ENCODE measurements around the gene GRIN3B.
A peak's percentile ranks its signal among the peaks of the same experiment; 100 is the strongest.
"Not testable (repeated sequence)": the region's sequence is repeated elsewhere in the genome, so short reads cannot be mapped to it uniquely, and the experiment has no call there.

Gene GRIN3B

DNA sequence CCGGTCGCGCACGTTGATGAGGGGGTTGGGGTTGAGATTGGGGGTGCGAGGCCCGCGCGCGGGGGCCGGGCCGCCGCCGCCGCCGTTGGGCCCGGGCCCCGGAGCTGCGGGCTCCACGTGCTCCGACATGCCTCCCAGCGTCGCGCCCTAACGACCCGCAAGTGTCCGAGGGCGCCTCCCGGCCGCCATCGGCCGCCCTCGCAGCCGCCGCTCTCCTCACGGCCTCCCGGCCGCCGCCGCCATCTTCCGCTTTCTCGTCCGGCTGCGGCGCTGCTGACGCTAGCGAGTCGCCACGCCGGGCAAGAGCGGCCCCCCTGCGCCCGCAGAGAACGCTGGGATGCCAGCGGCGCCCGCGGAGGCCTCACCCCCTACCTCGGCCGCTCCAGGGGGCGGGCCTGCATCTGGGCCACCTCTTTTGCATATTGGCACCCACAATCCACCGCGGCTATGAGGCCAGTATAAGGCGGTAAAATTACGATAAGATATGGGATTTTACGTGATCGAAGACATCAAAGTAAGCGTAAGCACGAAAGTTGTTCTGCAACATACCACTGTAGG is 20.7 kb downstream of the GRIN3B start, which contains the start of gene TMEM259:
TMEM259 (minus strand) TSS at position 256 of the 558 bp plus-strand sequence; CDS start at position 129, 127 bp downstream.
- peak within 1 kb of the TSS; percentile 91 for H3K4me3 ChIP-seq (ENCODE audit: low read depth, low read length)
- peaks cover 7% of the 10 kb centered on the region for H3K36me3 ChIP-seq (ENCODE audit: control insufficient read depth, insufficient read depth, low read length)
- H3K9ac ChIP-seq (ENCODE audit: low read depth, low read length) = peak within 1 kb of the TSS; percentile 92
- H3K4me1 ChIP-seq (ENCODE audit: control insufficient read depth, insufficient read depth, low read length) = peaks cover 5% of the 10 kb centered on the region
- no peaks in the 10 kb centered on the region for H3K9me3 ChIP-seq (ENCODE audit: control insufficient read depth, insufficient read depth, low read length)
- no peaks in the 10 kb centered on the region for H3K27me3 ChIP-seq (ENCODE audit: control insufficient read depth, insufficient read depth, low read length)

DNA sequence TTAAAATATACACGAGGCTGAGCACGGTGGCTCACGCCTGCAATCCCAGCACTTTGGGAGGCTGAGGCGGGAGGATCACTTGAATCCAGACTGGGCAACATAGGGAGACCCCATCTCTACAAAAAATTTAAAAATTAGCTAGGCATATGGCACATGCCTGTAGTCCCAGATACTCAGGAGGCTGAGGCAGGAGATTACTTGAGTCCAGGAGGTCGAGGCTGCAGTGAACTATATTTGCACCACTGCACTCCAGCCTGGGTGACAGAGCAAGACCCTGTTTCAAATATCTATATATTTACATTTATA is 23.6 kb downstream of the GRIN3B start:
- not testable (repeated sequence) for H3K9me3 ChIP-seq (ENCODE audit: control insufficient read depth, insufficient read depth, low read length); H3K27me3 ChIP-seq (ENCODE audit: control insufficient read depth, insufficient read depth, low read length); H3K4me1 ChIP-seq (ENCODE audit: control insufficient read depth, insufficient read depth, low read length); H3K36me3 ChIP-seq (ENCODE audit: control insufficient read depth, insufficient read depth, low read length); H3K4me3 ChIP-seq (ENCODE audit: low read depth, low read length); H3K9ac ChIP-seq (ENCODE audit: low read depth, low read length)

DNA sequence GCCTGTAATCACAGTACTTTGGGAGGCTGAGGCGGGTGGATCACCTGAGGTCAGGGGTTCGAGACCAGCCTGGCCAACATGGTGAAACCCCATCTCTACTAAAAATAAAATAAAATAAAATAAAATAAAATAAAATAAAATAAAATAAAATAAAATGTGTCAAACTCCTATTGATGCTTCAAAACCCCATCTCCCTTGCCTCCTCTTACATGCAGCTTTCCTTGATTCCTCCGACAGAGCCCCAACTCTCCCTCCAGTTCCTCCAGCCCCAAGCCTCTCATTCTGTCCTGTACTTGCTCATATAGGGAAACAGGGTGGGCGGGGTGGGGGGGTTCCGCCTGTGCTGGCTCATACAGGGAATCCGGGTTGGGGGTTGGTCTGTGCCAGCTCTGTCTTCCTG is 24.9 kb downstream of the GRIN3B start:
- not testable (repeated sequence) for H3K27me3 ChIP-seq (ENCODE audit: control insufficient read depth, insufficient read depth, low read length); H3K9ac ChIP-seq (ENCODE audit: low read depth, low read length); H3K4me1 ChIP-seq (ENCODE audit: control insufficient read depth, insufficient read depth, low read length); H3K36me3 ChIP-seq (ENCODE audit: control insufficient read depth, insufficient read depth, low read length); H3K9me3 ChIP-seq (ENCODE audit: control insufficient read depth, insufficient read depth, low read length); H3K4me3 ChIP-seq (ENCODE audit: low read depth, low read length)

DNA sequence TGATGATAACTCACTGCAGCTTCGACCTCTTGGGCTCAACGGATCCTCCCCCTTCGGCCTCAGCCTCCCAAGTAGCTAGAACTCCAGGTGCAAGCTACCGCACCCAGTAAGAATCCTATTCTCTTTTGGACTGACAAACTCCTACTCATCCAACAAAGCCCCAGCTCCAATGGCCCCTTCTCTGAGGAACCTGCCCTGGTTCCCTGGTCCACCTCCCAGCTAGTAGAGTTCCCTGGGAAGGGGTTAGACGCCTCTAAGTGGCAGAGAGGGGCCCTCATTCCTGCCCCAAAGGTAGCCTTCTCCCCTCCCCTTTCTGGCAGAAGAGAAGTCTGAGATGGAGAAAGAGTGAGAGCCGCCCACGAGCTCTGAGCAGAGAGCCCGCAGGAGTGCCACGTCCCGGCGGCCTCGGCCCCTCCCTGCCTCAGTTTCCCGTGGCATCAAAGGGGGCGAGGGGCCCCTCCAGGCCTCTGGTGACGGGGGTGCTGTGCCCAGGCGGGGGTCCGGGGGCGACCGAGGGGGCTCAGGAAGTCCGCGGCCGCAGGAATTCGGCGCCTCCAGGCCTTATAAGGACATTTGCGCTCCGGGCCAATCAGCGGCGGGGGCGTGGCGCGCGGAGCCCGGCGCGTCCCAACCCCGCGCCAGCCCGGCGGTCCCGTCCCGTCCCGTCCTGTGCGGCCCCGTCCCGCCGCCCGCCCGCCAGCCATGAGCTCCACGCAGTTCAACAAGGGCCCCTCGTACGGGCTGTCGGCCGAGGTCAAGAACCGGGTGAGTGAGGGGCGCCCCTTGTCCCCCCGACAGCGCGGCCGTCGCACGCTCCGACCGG is 26.0 kb downstream of the GRIN3B start, which contains the start of gene CNN2:
CNN2 (plus strand) TSS at position 649 of the 823 bp plus-strand sequence; CDS start at position 703, 54 bp downstream.
- Histone ChIP-seq H3K9me3 (ENCODE audit: control insufficient read depth, insufficient read depth, low read length) (no peaks in the 10 kb centered on the region), H3K4me1 (ENCODE audit: control insufficient read depth, insufficient read depth, low read length) (no peaks in the 10 kb centered on the region), H3K27me3 (ENCODE audit: control insufficient read depth, insufficient read depth, low read length) (no peaks in the 10 kb centered on the region), H3K36me3 (ENCODE audit: control insufficient read depth, insufficient read depth, low read length) (peaks cover 6% of the 10 kb centered on the region), H3K9ac (ENCODE audit: low read depth, low read length) (peak within 1 kb of the TSS; percentile 92), H3K4me3 (ENCODE audit: low read depth, low read length) (peak within 1 kb of the TSS; percentile 83)

DNA sequence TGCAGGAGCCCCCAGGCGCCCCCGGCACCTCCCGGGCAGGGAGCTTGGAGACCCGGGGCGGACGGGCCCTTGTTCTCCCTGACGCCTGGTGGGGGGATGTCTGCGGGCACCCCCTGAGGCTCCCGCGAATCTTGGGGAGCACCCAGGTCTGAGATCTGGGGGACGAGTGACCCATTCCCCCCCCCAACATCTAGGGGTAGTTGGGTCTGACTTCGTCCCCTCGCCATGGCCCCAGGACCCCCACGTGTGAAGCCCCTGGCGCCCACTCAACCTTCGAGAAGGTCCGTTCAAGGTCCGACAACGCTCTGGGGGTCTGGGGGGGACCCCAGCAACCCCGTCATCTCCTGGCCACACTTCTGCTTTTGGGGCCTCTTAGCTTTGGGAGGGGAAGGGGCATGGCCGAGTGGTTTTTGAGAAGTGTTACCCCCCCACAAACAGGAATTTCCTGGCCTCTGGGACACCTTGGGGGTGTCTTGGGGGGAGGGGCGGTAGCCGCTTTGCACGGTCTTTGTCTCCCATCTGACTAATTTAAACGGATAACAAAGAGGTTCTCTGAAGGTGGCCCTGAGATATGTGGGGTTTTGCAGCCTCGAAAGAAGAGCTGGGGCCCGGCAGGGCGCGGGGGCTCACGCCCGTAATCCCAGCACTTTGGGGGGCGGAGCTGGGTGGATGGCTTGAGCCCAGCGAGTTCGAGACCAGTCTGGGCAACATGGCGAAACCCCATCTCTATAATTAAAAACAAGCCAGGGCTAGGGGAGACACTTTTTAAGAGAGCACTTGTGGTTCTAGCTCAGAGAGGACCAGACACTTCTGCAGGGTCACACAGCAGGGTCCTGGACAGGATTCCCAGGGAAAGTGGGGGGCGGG is 26.8 kb downstream of the GRIN3B start:
- Histone ChIP-seq H3K4me3 (ENCODE audit: low read depth, low read length) (peak overlapping the region; percentile 83), H3K9me3 (ENCODE audit: control insufficient read depth, insufficient read depth, low read length) (no peaks in the 10 kb centered on the region), H3K27me3 (ENCODE audit: control insufficient read depth, insufficient read depth, low read length) (no peaks in the 10 kb centered on the region), H3K4me1 (ENCODE audit: control insufficient read depth, insufficient read depth, low read length) (no peaks in the 10 kb centered on the region), H3K36me3 (ENCODE audit: control insufficient read depth, insufficient read depth, low read length) (peaks cover 9% of the 10 kb centered on the region), H3K9ac (ENCODE audit: low read depth, low read length) (peak overlapping the region; percentile 92)

DNA sequence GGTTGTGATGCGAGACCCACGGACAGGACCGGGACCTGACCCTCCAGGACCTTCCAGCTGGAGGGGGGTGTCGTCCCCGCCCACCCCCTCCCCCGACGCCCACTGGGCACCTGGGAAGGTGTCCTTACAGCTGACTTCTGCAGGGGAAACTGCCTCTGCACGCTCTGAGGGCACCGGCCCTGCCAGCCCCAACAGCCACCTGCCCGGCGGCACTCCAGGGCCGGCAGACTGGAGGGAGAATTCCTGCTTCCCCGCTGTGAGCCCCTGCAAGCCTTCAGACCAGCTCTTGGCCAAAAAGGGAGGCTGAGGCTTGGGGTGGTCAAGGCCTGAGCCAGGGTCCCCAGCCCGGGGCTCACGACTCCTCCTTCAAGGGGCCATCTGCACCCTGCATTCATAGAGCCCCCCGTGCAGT is 27.4 kb downstream of the GRIN3B start:
- peaks cover 15% of the 10 kb centered on the region for H3K36me3 ChIP-seq (ENCODE audit: control insufficient read depth, insufficient read depth, low read length)
- H3K4me1 ChIP-seq (ENCODE audit: control insufficient read depth, insufficient read depth, low read length) = no peaks in the 10 kb centered on the region
- H3K27me3 ChIP-seq (ENCODE audit: control insufficient read depth, insufficient read depth, low read length) = no peaks in the 10 kb centered on the region
- H3K4me3 ChIP-seq (ENCODE audit: low read depth, low read length) = peak overlapping the region; percentile 83
- H3K9me3 ChIP-seq (ENCODE audit: control insufficient read depth, insufficient read depth, low read length) = no peaks in the 10 kb centered on the region
- H3K9ac ChIP-seq (ENCODE audit: low read depth, low read length) = peak overlapping the region; percentile 92

DNA sequence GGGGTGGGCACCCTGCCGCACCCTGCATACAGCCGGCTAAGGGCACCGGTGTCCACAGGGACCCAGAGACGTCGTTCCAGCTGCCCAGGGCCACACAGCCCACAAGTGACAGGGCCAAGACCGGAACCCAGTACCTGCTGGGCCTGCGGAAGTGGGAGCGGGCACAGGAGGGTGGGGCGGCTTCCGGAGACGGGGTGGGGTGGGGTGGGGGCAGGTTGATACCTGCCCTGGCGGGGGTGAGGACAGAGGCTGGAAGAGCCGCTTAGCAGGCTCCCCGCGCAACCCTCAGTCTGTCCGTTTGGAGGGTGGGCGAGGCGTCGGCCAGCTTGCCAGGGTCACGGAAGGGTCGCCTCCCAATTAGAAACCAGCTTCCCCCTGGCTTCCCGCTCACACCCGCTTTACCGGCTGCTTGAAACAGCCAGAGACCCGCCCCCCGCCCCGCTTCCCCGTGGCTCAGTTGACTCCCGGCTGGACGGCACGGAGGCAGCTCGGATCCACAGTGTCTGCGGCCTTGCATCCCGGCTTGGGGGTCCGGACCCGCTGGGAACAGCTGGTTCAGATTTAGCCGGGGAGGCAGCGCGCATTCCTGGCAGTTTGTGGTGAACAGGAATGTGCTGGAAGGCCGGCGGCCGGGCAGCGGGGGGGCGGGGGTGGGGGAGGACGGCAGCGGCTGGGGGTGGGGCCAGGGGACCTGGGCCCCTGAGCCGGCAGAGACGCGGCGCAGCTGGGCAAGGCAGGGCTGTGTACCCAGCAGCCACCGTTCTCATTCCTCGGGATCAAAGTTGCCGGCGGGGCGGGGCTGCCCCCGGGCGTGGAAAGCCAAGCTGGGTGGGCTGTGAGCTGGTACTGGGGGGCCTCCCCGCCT is 28.1 kb downstream of the GRIN3B start:
- H3K9me3 ChIP-seq (ENCODE audit: control insufficient read depth, insufficient read depth, low read length) = no peaks in the 10 kb centered on the region
- H3K4me1 ChIP-seq (ENCODE audit: control insufficient read depth, insufficient read depth, low read length) = no peaks in the 10 kb centered on the region
- no peaks in the 10 kb centered on the region for H3K27me3 ChIP-seq (ENCODE audit: control insufficient read depth, insufficient read depth, low read length)
- peak overlapping the region; percentile 83 for H3K4me3 ChIP-seq (ENCODE audit: low read depth, low read length)
- peaks cover 19% of the 10 kb centered on the region for H3K36me3 ChIP-seq (ENCODE audit: control insufficient read depth, insufficient read depth, low read length)
- H3K9ac ChIP-seq (ENCODE audit: low read depth, low read length) = no peak overlapping the region

DNA sequence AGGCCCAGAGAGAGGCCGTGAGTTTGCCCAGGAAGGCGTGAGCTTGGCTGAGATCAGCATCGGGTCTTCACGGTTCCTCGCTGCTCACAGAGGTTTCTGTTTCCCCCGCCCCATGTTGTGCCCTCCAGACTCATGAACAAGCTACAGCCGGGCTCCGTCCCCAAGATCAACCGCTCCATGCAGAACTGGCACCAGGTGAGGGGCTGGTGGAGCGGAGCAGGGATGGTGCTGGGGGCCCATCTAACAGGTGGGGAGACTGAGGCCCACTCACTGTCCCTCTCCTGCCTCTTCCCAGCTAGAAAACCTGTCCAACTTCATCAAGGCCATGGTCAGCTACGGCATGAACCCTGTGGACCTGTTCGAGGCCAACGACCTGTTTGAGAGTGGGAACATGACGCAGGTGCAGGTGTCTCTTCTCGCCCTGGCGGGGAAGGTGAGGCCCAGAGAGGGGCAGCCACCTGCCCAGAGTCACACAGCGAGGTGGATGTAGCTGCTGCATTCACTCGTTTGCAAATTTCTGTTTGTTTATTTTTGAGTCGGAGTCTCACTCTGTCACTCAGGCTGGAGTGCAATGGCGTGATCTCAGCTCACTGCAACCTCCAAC is 32.1 kb downstream of the GRIN3B start:
- Histone ChIP-seq H3K9me3 (ENCODE audit: control insufficient read depth, insufficient read depth, low read length) (no peaks in the 10 kb centered on the region), H3K9ac (ENCODE audit: low read depth, low read length) (no peak overlapping the region), H3K36me3 (ENCODE audit: control insufficient read depth, insufficient read depth, low read length) (peaks cover 36% of the 10 kb centered on the region), H3K4me3 (ENCODE audit: low read depth, low read length) (no peak overlapping the region), H3K4me1 (ENCODE audit: control insufficient read depth, insufficient read depth, low read length) (no peaks in the 10 kb centered on the region), H3K27me3 (ENCODE audit: control insufficient read depth, insufficient read depth, low read length) (no peaks in the 10 kb centered on the region)

DNA sequence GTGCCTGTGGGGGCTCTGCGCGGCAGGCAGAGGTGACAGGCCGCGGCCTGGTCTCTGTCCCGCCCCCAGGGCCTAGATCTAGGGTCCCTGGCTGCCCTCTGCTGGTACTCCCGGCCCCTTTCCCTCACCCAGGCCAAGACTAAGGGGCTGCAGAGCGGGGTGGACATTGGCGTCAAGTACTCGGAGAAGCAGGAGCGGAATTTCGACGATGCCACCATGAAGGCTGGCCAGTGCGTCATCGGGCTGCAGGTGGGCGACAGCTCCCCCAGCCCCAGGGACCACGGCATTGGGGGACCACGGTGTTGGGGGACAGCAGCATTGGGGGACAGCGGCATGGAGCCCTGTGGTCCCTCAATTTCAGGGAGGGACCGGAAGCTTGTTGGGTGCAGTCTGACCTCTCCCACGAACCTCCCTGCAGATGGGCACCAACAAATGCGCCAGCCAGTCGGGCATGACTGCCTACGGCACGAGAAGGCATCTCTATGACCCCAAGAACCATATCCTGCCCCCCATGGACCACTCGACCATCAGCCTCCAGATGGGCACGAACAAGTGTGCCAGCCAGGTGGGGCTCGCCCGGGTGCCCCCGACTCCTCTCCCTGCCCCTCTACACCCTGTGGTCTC is 35.9 kb downstream of the GRIN3B start:
- no peak overlapping the region for H3K4me3 ChIP-seq (ENCODE audit: low read depth, low read length)
- peaks cover 40% of the 10 kb centered on the region for H3K36me3 ChIP-seq (ENCODE audit: control insufficient read depth, insufficient read depth, low read length)
- H3K9ac ChIP-seq (ENCODE audit: low read depth, low read length) = no peak overlapping the region
- H3K27me3 ChIP-seq (ENCODE audit: control insufficient read depth, insufficient read depth, low read length) = no peaks in the 10 kb centered on the region
- H3K4me1 ChIP-seq (ENCODE audit: control insufficient read depth, insufficient read depth, low read length) = no peaks in the 10 kb centered on the region
- H3K9me3 ChIP-seq (ENCODE audit: control insufficient read depth, insufficient read depth, low read length) = no peaks in the 10 kb centered on the region

DNA sequence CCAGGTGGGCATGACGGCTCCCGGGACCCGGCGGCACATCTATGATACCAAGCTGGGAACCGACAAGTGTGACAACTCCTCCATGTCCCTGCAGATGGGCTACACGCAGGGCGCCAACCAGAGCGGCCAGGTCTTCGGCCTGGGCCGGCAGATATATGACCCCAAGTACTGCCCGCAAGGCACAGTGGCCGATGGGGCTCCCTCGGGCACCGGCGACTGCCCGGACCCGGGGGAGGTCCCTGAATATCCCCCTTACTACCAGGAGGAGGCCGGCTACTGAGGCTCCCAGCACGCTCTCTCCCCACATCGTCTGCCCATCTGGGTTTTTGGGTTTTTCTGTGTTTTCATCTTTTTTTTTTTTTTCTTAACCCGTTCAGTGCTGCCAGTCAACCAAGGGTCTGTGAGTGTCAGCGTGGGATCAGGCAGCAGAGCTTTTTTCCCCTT is 37.4 kb downstream of the GRIN3B start:
- Histone ChIP-seq H3K4me3 (ENCODE audit: low read depth, low read length) (no peak overlapping the region), H3K36me3 (ENCODE audit: control insufficient read depth, insufficient read depth, low read length) (peaks cover 39% of the 10 kb centered on the region), H3K4me1 (ENCODE audit: control insufficient read depth, insufficient read depth, low read length) (no peaks in the 10 kb centered on the region), H3K9me3 (ENCODE audit: control insufficient read depth, insufficient read depth, low read length) (no peaks in the 10 kb centered on the region), H3K9ac (ENCODE audit: low read depth, low read length) (no peak overlapping the region), H3K27me3 (ENCODE audit: control insufficient read depth, insufficient read depth, low read length) (no peaks in the 10 kb centered on the region)

Measured in iPS-15b (cell line).